Mesodermal cell (in vitro differentiated cells): Measurements from ENCODE around the gene BAIAP2.

ENCODE experiments used
- H3K27ac ChIP-seq: 2 replicates; pipeline ENCODE4 v1.7.0; 2013; ENCODE audit warnings: mild to moderate bottlenecking, low read depth, low read length, moderate library complexity; ENCODE audit not compliant: severe bottlenecking
- H3K36me3 ChIP-seq: 2 replicates; pipeline ENCODE4 v1.7.1; 2013; ENCODE audit warnings: mild to moderate bottlenecking, low read length, moderate library complexity; ENCODE audit not compliant: control insufficient read depth, insufficient read depth
- H3K4me1 ChIP-seq: one replicate; pipeline ENCODE4 v1.7.1; 2013; ENCODE audit warnings: mild to moderate bottlenecking, low read length; ENCODE audit not compliant: insufficient read depth, control insufficient read depth, poor library complexity, severe bottlenecking
- H3K4me3 ChIP-seq: 2 replicates; pipeline ENCODE4 v1.7.0; 2013; ENCODE audit warnings: low read length, control low read depth, mild to moderate bottlenecking; ENCODE audit not compliant: insufficient read depth, poor library complexity, severe bottlenecking; ENCODE audit errors: extremely low read depth
- H3K9me3 ChIP-seq: 2 replicates; pipeline ENCODE4 v1.7.1; 2013; ENCODE audit warnings: mild to moderate bottlenecking, low read length, moderate library complexity; ENCODE audit not compliant: control insufficient read depth
- WGBS, 2 experiments: methylation state at CpG; one replicate each; pipeline ENCODE4 v1.1.5; 2013; ENCODE audit warnings: missing lambda C conversion rate in 2 of 2; ENCODE audit not compliant: insufficient coverage in 2 of 2; 5-methylcytosine and 5-hydroxymethylcytosine counted together

The BAIAP2 gene

GRCh38 chr17:81127526-81128177 is 92.7 kb downstream of the BAIAP2 start:
- H3K9me3 ChIP-seq = no peaks in the 10 kb centered on the region
- no peak overlapping the region for H3K4me3 ChIP-seq
- H3K36me3 ChIP-seq = no peaks in the 10 kb centered on the region
- no peak overlapping the region for H3K27ac ChIP-seq
- peaks cover 3% of the 10 kb centered on the region for H3K4me1 ChIP-seq
- 85 to 89% methylated on average over 21 to 22 of the region's 25 CpGs for whole genome bisulfite sequencing, 2 experiments

GRCh38 chr17:81128338-81128737 is 93.4 kb downstream of the BAIAP2 start:
- H3K4me1 ChIP-seq = peaks cover 3% of the 10 kb centered on the region
- no peaks in the 10 kb centered on the region for H3K9me3 ChIP-seq
- 83 to 94% methylated on average over 14 of the region's 14 CpGs for WGBS, 2 experiments
- H3K36me3 ChIP-seq = no peaks in the 10 kb centered on the region
- H3K4me3 ChIP-seq = no peak overlapping the region
- H3K27ac ChIP-seq = no peak overlapping the region

- Histone ChIP-seq H3K27ac (no peak overlapping the region), H3K9me3 (no peaks in the 10 kb centered on the region), H3K4me1 (peaks cover 3% of the 10 kb centered on the region), H3K4me3 (no peak overlapping the region), H3K36me3 (no peaks in the 10 kb centered on the region)
- 94 to 95% methylated on average over 16 to 23 of the region's 23 CpGs for WGBS, 2 experiments
Observed at GRCh38 chr17:81128774-81129173, 93.8 kb downstream of the BAIAP2 start.

GRCh38 chr17:81129289-81129688 is 94.3 kb downstream of the BAIAP2 start:
- H3K36me3 ChIP-seq = no peaks in the 10 kb centered on the region
- 85 to 90% methylated on average over 11 of the region's 11 CpGs for WGBS, 2 experiments
- no peak overlapping the region for H3K27ac ChIP-seq
- no peak overlapping the region for H3K4me3 ChIP-seq
- no peaks in the 10 kb centered on the region for H3K9me3 ChIP-seq
- H3K4me1 ChIP-seq = peaks cover 3% of the 10 kb centered on the region

GRCh38 chr17:81129711-81130367 is 94.9 kb downstream of the BAIAP2 start:
- no peaks in the 10 kb centered on the region for H3K36me3 ChIP-seq
- H3K27ac ChIP-seq = no peak overlapping the region
- 83 to 89% methylated on average over 9 to 14 of the region's 14 CpGs for WGBS, 2 experiments
- H3K9me3 ChIP-seq = no peaks in the 10 kb centered on the region
- peaks cover 3% of the 10 kb centered on the region for H3K4me1 ChIP-seq
- no peak overlapping the region for H3K4me3 ChIP-seq

- WGBS, 2 experiments = 90 to 93% methylated on average over 25 to 39 of the region's 41 CpGs
- Histone ChIP-seq H3K4me3 (no peak overlapping the region), H3K27ac (no peak overlapping the region), H3K9me3 (no peaks in the 10 kb centered on the region), H3K4me1 (peaks cover 3% of the 10 kb centered on the region), H3K36me3 (no peaks in the 10 kb centered on the region)
Observed at GRCh38 chr17:81130385-81131361, 95.7 kb downstream of the BAIAP2 start.

GRCh38 chr17:81131486-81132196 is 96.7 kb downstream of the BAIAP2 start:
- H3K36me3 ChIP-seq = no peaks in the 10 kb centered on the region
- no peaks in the 10 kb centered on the region for H3K9me3 ChIP-seq
- H3K27ac ChIP-seq = no peak overlapping the region
- no peak overlapping the region for H3K4me3 ChIP-seq
- H3K4me1 ChIP-seq = no peaks in the 10 kb centered on the region
- WGBS, 2 experiments = 89 to 91% methylated on average over 11 to 14 of the region's 14 CpGs

- no peak overlapping the region for H3K4me3 ChIP-seq
- H3K9me3 ChIP-seq = no peaks in the 10 kb centered on the region
- 71 to 83% methylated on average over 9 to 10 of the region's 11 CpGs for WGBS, 2 experiments
- no peak overlapping the region for H3K27ac ChIP-seq
- no peaks in the 10 kb centered on the region for H3K4me1 ChIP-seq
- no peaks in the 10 kb centered on the region for H3K36me3 ChIP-seq
Observed at GRCh38 chr17:81132197-81132540, 97.2 kb downstream of the BAIAP2 start.

GRCh38 chr17:81132770-81133723 is 98.1 kb downstream of the BAIAP2 start:
- Histone ChIP-seq H3K4me3 (no peak overlapping the region), H3K9me3 (no peaks in the 10 kb centered on the region), H3K36me3 (no peaks in the 10 kb centered on the region), H3K4me1 (no peaks in the 10 kb centered on the region), H3K27ac (no peak overlapping the region)
- WGBS, 2 experiments = 93% methylated on average over 14 to 19 of the region's 22 CpGs
